HG03159 (cell line): ENCODE data around the gene ARNT2.

Experiments
- ATAC-seq: cut with Tn5 transposase; IDR thresholded peaks from one replicate; pipeline ENCODE4 v1.9.1; 2021; ENCODE audit warnings: mild to moderate bottlenecking, moderate library complexity; ENCODE audit not compliant: unreplicated experiment

ARNT2 gene

DNA sequence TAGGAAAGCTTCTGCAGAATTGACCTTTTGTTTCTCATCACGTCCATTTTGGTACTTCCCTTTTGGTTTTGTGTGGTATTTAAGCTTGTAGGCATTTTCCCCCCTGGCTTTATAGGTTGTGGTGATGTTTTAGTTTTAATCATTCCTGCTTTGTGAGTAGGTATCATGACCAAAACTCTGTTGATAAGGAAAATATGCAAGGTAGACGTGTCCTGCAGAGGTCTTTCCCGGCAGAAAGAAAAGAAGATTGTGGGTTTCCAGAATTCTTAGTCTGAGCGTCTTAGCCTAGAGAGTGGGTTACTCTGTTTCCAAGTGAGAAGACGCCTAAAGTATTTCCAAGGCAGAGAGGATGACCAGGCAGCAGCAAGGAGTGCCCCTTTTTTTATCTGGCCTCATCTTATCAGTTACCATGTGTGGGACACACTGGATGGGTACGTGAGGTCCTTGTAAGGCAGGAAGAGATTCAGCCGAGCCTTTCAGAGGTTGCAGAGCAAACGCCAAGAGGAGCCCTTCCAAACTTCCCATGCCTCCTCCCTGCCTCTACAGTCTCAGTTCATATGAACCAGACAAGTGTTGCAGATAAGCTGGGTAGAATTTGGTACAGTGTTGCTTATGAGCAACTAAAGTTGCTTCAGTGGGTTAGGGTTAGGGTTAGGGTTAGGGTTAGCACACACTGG is 58.8 kb downstream of the ARNT2 start:
- ATAC-seq = no peak

DNA sequence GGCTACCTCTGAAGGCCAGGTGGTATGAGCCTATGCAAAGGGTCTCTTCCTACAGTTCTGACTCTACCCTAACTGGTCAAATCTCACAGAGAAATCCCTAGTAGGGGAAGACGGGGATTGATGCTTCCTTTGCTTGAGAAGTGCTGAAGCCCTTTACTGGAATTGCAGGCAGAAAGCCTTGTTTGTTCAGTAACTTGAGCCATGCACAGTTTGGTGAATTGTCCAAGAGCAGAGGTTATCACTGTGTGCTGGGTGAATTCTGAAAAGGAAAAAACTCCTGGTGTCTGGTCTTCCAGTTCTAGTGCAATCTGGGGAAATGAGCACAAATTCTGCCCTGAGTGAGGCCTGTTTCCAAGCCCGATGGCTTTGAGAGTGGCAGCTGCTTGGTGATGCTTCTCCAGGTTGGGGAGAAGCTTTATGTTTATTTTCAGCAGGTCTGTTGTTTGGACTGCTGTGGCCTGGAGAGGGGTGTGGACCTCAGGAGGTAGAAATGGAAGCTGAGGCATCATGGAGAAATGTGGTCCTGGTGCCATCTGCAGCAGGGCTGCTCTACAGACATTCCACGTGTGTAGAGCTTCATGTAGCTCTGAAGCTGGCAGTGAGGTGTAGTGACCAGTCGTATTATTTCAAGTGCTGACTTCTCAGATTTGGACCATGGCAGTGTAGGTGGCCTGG is 60.9 kb downstream of the ARNT2 start:
- no peak for ATAC-seq

DNA sequence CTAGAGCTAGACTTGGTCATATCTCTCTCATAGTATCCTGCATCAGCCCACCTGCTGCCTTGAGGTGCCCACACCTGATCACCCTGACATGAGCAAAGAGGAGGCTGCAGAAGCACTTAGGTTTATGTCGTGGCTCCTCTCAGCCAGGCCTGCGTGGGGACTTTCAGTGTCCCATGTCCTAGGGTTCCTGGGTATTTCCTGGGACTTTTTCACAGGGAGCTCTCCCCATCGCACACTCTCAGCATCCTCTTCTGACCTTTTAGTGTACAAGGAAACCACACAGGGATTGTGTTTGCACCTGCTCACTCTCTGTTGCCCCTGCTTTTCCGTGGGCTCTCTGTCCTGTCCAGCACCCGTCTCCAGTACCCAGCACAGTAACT is 61.4 kb downstream of the ARNT2 start:
- no peak for ATAC-seq

DNA sequence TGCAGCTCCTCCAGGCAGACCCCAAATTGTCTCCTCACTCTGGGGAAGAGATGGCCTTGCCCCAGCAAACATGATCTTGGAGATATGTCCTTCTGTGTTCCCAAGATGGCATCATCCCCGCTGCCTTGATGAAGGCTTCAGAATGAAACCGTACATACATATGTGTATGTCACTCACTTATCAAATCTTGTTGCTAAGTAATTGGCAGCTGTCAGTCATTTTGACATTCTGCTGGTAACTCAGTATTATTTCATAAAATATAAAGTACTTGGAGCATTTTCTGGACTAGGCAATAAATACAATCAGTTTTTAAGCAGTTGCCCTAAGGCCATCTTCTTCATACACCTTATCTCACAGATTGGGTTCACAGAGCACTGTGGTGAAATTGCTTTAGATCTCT is 62.4 kb downstream of the ARNT2 start:
- no peak for ATAC-seq

DNA sequence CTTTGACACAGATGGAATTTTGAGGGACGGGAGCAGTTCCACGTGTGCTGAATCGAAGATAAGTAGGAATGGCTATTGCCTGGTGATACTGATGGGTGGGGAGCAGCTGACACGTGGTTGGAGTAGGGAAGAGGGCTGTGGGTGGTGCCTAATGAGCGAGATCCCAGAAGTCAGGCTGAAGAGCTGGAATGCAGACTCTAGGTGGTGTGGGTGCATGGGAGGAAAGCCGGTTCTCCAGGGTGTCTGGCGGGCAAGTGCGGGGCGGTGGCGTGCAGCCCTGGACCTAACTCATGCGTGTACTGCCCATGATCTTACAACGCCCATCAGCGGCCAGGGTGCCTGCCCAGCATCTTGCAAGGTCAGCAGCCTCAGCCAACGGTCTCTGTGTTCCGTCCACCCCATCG is 63.1 kb downstream of the ARNT2 start:
- ATAC-seq = no peak

DNA sequence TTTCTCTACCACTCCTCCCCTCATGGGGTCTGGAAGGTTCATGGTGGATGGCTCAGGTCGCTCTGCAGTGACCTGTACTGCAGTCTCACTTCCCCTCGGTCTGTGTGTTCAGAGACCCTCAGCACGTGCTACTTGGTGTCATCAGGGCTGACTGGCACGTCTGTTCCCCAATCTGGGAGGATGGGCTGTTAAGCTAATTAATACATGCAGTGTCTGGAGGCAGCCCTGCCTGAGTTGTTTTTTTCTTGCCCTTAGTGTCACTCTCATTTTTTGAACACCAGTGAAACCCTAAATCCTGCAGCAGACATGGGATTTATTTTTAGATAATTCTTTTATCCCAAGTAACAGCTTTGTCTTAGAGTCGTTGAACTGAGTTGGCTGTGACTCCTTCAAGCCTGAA is 64.6 kb downstream of the ARNT2 start:
- ATAC-seq = no peak

DNA sequence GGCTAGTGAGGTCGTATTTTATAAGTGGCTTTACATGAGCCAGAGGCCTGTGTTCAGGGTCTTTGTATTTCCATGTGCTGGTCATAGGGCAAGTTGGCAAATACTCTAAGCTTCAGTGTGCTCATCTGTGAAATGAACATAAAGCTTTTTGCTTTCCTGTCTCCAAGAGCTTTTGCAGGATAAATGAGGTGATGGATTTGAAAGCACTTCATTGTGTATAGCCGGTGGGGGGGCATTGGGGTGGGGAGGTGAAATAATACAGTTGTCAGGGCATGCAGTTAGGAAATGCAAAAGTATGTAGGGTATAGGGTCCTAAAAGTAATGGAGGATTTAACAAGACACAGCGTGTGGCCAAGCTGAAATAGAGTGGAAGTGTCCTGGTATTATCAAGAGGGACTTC is 67.7 kb downstream of the ARNT2 start:
- no peak for ATAC-seq

GRCh38 chr15:80473286-80474223 is 69.4 kb downstream of the ARNT2 start:
- no peak for ATAC-seq

GRCh38 chr15:80474224-80475215 is 70.3 kb downstream of the ARNT2 start:
- no peak for ATAC-seq

DNA sequence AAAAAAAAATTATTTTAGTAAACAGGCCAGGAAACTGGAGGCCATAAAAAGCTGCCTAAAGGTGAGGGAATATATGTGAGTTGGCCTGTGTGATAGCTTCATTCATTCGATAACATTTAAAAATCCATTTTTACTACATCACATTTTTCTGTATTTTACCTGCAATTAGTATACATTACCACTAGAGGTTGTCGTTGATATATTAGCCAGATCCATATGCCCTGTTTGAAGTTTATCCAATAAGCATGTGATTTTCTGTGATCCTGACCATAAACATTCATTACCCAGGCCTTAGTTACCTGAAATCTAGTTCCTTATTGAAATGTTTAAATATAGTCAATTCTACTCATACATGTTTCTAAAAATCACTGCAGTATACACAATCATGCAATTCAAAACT is 71.4 kb downstream of the ARNT2 start:
- no peak for ATAC-seq

- ATAC-seq = no peak
Observed at GRCh38 chr15:80476036-80476435, 71.9 kb downstream of the ARNT2 start.

DNA sequence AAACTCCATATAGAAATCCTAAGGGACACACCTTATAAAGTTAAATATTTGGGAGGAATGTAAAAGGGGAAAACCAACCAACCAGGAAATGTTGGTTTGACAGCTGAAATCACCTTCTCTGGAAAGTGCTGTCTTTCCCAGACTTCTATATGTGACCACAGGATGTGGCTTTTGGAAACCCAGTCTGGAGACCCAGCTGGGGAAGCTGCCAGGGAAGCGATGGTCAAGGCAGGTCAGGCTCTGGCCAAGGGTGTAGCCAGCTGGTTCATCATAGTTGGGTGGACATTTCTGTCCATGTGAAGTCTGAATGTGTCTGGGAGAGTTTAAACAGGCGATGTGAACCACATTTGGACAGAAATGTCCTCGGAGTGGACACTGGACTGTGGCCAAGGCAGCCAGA is 73.9 kb downstream of the ARNT2 start:
- no peak for ATAC-seq

GRCh38 chr15:80479191-80479590 is 75.0 kb downstream of the ARNT2 start:
- ATAC-seq = no peak

GRCh38 chr15:80480171-80480811 is 76.1 kb downstream of the ARNT2 start:
- ATAC-seq = no peak

GRCh38 chr15:80480909-80481308 is 76.7 kb downstream of the ARNT2 start:
- no peak for ATAC-seq

DNA sequence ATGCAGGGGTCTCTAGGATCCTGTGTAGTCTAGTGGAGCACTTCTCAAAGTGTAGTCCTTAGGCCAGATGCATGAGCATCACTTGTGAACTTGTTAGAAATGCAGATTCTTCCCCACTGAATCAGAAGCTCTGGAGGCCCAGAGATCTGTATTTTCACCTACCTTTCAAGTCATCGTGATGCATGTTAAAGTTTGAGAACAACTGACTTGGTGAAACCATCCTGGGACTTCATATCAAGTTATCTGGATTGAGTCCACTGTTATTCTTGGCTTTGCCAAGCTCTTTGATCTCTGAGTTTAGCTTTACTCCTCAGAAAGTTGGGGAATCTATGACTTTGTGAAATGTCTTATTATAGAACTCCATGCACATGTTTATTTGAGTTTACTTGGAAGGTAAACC is 78.5 kb downstream of the ARNT2 start:
- ATAC-seq = no peak

GRCh38 chr15:80483725-80484161 is 79.6 kb downstream of the ARNT2 start:
- ATAC-seq = no peak

DNA sequence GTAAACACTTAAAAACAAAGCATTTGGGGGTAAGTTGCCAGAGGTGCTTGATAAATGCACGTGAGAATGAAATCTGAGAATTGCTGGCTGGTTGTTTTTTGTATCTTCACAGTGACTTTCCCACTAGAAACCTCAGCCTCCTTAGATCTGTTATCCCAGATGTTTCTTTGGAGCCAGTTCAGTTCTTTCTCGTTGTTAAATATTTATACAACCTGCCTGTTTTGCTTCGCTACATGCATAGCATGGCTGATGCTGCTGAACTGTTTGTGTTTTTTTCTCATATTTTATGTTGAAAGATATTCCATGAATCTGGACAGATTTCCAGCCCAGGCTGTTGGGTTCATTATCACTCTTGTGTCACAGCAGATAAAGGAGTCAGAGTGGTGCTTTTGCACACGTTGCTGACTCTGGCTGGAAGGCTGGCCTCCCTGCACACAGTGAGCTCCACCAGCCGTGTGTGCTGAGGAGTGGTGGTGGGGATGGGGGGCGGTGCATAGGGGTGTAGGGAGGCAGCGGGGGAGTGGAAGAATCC is 80.2 kb downstream of the ARNT2 start:
- ATAC-seq = no peak

DNA sequence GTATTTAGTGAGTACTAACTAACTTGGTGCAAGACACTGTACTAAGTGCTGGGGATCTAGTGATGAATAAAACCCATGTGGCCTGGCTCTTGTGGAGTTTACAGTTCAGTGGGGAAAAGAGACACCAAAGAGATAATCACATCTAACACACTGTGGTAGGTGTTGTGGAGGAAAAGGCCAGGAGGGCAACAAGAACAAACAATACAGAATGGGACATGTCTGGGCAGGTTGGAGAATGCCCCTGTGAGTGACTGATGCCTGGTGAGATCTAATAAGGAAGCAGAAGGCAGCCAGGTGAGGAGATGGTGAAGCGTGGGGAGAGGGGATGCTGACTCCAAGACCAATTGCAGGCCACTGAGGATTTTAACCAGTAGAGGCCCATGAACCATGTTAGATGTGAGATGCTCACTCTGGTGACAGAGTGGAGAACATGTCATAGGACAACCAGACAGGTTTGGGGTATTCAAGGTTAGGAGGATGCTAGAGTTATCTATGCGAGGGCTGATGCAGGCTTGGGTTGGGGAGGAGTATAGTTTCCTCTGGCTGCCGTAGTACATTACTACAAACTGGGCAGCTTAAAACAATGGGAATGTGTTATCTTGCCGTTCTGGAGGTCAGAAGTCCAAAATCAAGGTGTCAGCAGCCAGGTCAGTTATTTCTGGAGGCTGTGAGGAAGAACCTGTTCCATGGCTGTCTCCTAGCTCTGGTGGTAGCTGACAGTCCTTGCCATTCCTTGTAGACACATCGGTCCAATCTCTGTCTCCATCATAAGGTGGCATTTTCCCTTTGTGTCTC is 81.4 kb downstream of the ARNT2 start:
- no peak for ATAC-seq
